ENCODE results near the gene CAMTA1. TPM values are rescaled to one million over a fixed set of nuclear protein-coding genes. Genes with fewer than 3 reads are reported as not detected.

CAMTA1 gene
- polyA plus RNA-seq, 1 donor (not counting 4 experiments of a cell fraction or from before 2014, with no cell fraction given) = 51.4 TPM

- Histone ChIP-seq H4K20me1 (ENCODE audit: control insufficient read depth, extremely low read depth, insufficient read depth, low read length) (no peaks in the 10 kb centered on the region), H3K9me1 (ENCODE audit: control insufficient read depth, extremely low read depth, insufficient read depth, low read length) (no peaks in the 10 kb centered on the region), H3K9me3 (ENCODE audit: control insufficient read depth, low read depth, low read length) (no peaks in the 10 kb centered on the region), H3K4me3 (ENCODE audit: control insufficient read depth in 2 of 3, extremely low read depth in 1 of 3, insufficient read depth in 2 of 3, low read depth in 1 of 3, low read length in 3 of 3) (no peak overlapping the region), H3K79me2 (ENCODE audit: control insufficient read depth, insufficient read depth, low read length) (no peaks in the 10 kb centered on the region), H2AFZ (ENCODE audit: control insufficient read depth, low read length) (no peak overlapping the region), H3K36me3 (ENCODE audit: control insufficient read depth in 2 of 2, extremely low read depth in 1 of 2, insufficient read depth in 2 of 2, low read length in 2 of 2) (no peaks in the 10 kb centered on the region), H3K27me3 (ENCODE audit: control insufficient read depth, extremely low read depth, insufficient read depth, low read length) (no peaks in the 10 kb centered on the region), H3K4me1 (ENCODE audit: control insufficient read depth, extremely low read depth, insufficient read depth, low read length) (no peaks in the 10 kb centered on the region), H3K4me2 (ENCODE audit: control insufficient read depth, extremely low read depth, insufficient read depth, low read depth, low read length) (no peak overlapping the region), H3K9ac (ENCODE audit: control insufficient read depth, extremely low read depth, insufficient read depth, low read length) (no peak overlapping the region), H3K27ac (ENCODE audit: control insufficient read depth, insufficient read depth, low read length) (no peak overlapping the region)
- FAIRE-seq (no peak), DNase-seq (ENCODE audit: low read depth, low spot score) (no peak)
- TF ChIP-seq CTCF (optimal IDR thresholded peaks at IDR 0.05 in 1 of 3, IDR thresholded peaks at IDR 0.05 in 1 of 3, conservative IDR thresholded peaks at IDR 0.05 in 1 of 3; ENCODE audit: extremely low read depth in 1 of 3, insufficient read depth in 2 of 3, low read length in 3 of 3) = no peak
- no peak for TF ChIP-seq EZH2 (IDR thresholded peaks at IDR 0.05; ENCODE audit: low read length)
- dilution Hi-C loops (cut with MboI; ENCODE audit: extremely low pct_ligation_motif_present, low sequenced_read_pairs) = no loop called here
Measured at GRCh38 chr1:7320661-7321060, 535.4 kb downstream of the CAMTA1 start.

GRCh38 chr1:7322283-7322785 is 537.1 kb downstream of the CAMTA1 start:
- dilution Hi-C loops (cut with MboI; ENCODE audit: extremely low pct_ligation_motif_present, low sequenced_read_pairs) = no loop called here
- FAIRE-seq (no peak), DNase-seq (ENCODE audit: low read depth, low spot score) (no peak)
- Histone ChIP-seq H4K20me1 (ENCODE audit: control insufficient read depth, extremely low read depth, insufficient read depth, low read length) (no peaks in the 10 kb centered on the region), H3K27ac (ENCODE audit: control insufficient read depth, insufficient read depth, low read length) (no peak overlapping the region), H3K9ac (ENCODE audit: control insufficient read depth, extremely low read depth, insufficient read depth, low read length) (no peak overlapping the region), H3K4me1 (ENCODE audit: control insufficient read depth, extremely low read depth, insufficient read depth, low read length) (no peaks in the 10 kb centered on the region), H2AFZ (ENCODE audit: control insufficient read depth, low read length) (no peak overlapping the region), H3K4me2 (ENCODE audit: control insufficient read depth, extremely low read depth, insufficient read depth, low read depth, low read length) (no peak overlapping the region), H3K4me3 (ENCODE audit: control insufficient read depth in 2 of 3, extremely low read depth in 1 of 3, insufficient read depth in 2 of 3, low read depth in 1 of 3, low read length in 3 of 3) (no peak overlapping the region), H3K9me1 (ENCODE audit: control insufficient read depth, extremely low read depth, insufficient read depth, low read length) (no peaks in the 10 kb centered on the region), H3K27me3 (ENCODE audit: control insufficient read depth, extremely low read depth, insufficient read depth, low read length) (no peaks in the 10 kb centered on the region), H3K79me2 (ENCODE audit: control insufficient read depth, insufficient read depth, low read length) (no peaks in the 10 kb centered on the region), H3K36me3 (ENCODE audit: control insufficient read depth in 2 of 2, extremely low read depth in 1 of 2, insufficient read depth in 2 of 2, low read length in 2 of 2) (no peaks in the 10 kb centered on the region), H3K9me3 (ENCODE audit: control insufficient read depth, low read depth, low read length) (no peaks in the 10 kb centered on the region)
- TF ChIP-seq EZH2 (IDR thresholded peaks at IDR 0.05; ENCODE audit: low read length) = no peak
- no peak for TF ChIP-seq CTCF (optimal IDR thresholded peaks at IDR 0.05 in 1 of 3, IDR thresholded peaks at IDR 0.05 in 1 of 3, conservative IDR thresholded peaks at IDR 0.05 in 1 of 3; ENCODE audit: extremely low read depth in 1 of 3, insufficient read depth in 2 of 3, low read length in 3 of 3)

All from keratinocyte (primary cell).